Measurements from ENCODE around the gene CD109.
"Not testable (repeated sequence)": the region's sequence is repeated elsewhere in the genome, so short reads cannot be mapped to it uniquely, and the experiment has no call there.

Gene CD109

GRCh38 chr6:73797861-73798260 is 101.9 kb downstream of the CD109 start:
- FAIRE-seq, result no peak

- no peak for FAIRE-seq
Measured at GRCh38 chr6:73798592-73798991, 102.6 kb downstream of the CD109 start.

- no peak for FAIRE-seq
Measured at GRCh38 chr6:73800997-73801396, 105.0 kb downstream of the CD109 start.

DNA sequence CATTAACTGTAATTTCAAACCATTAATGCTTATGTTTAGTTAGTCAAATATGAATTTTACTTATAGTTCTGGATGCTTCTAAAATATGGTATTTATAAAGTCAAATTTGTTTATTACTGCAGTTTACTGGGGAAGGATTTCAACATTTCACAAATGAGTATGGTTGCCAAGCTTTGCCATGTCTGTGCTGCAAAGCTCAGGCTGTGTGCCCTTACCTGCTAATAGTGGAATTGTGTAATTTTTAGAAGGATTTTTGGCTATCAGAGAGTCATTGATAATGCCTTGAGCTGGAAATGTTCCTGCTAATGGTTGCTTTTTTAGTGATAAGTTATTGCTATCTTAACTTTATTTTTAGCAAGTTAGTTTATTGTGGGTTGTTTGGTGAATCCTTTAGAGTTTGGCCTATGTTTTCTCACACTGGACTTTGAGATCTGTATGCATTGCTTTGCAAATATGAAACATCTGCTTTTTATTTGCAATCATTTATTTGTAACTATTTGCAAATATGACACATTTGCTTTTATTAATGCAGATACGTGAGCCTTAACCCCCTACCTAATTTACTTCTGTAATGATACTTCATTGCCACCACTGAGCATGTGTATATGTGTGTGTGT is 105.8 kb downstream of the CD109 start:
- FAIRE-seq, result no peak

DNA sequence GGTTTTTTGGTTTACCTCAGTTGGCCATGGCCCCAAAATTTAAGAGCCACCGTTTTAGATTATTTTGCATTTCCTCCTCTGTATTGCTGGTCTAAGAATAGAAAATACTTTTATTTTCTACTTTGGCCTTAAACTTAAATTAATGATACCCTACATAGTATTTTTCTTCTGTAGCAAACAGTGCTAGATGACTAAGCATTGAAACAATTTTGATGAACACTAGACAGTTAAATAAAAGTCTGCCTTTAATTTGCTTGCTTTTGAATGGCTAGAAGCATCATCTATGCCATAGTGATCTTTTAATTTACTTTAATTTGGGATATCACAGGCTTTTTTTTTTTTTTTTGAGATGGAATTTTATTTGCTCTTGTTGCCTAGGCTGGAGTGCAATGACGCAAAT is 106.4 kb downstream of the CD109 start:
- FAIRE-seq, result no peak

GRCh38 chr6:73803562-73804241 is 107.7 kb downstream of the CD109 start:
- no peak for FAIRE-seq

DNA sequence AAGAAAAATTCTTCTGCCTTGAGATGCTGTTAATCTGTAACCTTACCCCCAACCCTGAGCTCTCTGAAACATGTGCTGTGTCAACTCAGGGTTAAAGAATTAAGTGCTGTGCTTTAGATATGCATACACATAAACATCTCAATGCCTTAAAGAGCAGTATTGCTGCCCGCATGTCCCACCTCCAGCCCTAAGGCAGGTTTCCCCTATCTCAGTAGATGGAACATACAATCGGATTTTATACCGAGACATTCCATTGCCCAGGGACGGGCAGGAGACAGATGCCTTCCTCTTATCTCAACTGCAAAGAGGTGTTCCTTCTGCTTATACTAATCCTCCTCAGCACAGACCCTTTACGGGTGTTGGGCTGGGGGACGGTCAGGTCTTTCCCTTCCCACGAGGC is 109.2 kb downstream of the CD109 start:
- not testable (repeated sequence) for FAIRE-seq

- FAIRE-seq, result not testable (repeated sequence)
Measured at GRCh38 chr6:73805982-73806381, 110.0 kb downstream of the CD109 start.

- FAIRE-seq, result no peak
Measured at GRCh38 chr6:73811706-73812105, 115.7 kb downstream of the CD109 start.

GRCh38 chr6:73817253-73817652 is 121.2 kb downstream of the CD109 start:
- FAIRE-seq, result no peak

- no peak for FAIRE-seq
Measured at GRCh38 chr6:73823046-73823735, 127.2 kb downstream of the CD109 start.

GRCh38 chr6:73823832-73824231 is 127.8 kb downstream of the CD109 start:
- FAIRE-seq, result no peak

DNA sequence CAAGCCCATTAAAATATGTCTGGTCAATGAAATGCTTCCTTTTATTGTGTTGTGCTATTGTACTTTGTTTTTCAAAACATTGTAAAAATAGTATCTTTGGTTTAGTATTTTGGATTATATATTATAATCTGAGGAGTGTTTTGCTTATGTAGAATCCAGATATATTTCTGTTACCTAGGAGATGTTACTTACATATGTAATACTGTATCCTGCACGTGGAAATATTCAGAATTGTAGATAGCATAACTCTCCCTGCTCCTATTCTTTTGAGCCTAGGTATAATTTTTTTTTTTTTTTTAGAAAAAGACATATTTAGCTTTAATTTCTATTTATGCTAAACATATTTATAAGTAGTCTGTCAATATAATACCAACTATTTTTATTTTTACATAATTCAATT is 130.6 kb downstream of the CD109 start:
- FAIRE-seq, result peak; percentile 49

DNA sequence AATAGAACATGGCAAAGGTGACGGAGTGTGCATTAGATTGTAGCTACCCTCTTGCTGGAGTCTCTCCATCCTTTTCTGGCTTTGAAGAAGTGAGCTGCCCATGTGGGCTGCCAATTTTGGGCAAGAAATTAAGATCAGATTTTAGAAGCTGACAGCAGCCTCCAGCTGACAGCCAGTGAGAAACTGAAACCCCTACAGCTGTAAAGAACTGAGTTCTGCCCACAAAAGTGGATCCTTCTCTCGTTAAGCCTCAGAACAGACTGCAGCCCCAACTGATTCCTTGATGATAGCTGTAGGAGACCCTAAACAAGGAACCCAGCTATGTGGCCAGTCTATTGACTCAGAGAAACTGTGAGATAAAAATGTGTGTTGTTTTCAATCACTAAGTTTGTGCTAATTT is 134.1 kb downstream of the CD109 start:
- no peak for FAIRE-seq

DNA sequence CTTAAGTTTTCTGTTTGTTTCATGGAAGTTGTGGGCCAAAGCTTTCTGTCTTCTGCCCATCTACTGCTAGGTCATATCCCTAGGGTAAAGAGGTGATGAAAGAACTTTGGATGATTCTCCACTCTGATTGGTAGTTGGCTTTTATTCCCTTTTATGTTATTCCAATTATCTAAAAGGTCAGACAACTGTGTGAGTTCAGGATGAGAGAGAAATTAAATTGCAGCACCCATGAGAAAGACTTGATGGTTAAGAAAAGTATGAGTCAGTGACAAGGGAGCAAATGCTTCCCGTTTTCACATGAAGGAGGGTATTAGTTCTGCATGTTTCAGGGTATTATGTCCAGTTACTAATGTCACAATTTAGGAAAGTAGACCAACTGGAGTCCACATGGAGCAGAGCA is 136.3 kb downstream of the CD109 start:
- FAIRE-seq, result no peak

DNA sequence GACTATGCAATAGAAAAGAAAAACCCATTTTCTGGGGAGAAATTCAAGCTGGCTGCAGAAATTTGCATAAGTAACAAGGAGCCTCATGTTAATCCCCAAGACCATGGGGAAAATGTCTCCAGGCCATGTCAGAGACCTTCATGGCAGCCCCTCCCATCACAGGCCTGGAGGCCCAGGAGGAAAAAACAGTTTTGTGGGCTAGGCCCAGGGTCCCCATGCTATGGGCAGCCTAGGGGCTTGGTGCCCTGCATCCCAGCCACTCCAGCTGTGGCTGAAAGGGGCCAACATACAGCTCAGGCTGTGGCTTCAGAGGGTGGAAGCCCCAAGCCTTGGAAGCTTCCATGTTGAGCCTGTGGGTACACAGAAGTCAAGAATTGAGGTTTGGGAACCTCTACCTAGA is 148.7 kb downstream of the CD109 start:
- FAIRE-seq, result not testable (repeated sequence)

DNA sequence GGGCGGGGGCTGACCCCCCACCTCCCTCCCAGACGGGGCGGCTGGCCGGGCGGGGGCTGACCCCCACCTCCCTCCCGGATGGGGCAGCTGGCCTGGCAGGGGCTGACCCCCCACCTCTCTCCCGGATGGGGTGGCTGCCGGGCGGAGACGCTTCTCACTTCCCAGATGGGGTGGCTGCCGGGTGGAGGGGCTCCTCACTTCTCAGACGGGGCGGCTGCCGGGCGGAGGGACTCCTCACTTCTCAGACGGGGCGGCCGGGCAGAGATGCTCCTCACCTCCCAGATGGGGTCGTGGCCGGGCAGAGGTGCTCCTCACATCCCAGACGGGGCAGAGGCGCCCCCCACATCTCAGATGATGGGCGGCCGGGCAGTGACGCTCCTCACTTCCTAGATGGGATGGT is 155.0 kb downstream of the CD109 start:
- not testable (repeated sequence) for FAIRE-seq

- FAIRE-seq, result peak; percentile 82
Measured at GRCh38 chr6:73854998-73855718, 159.2 kb downstream of the CD109 start.

DNA sequence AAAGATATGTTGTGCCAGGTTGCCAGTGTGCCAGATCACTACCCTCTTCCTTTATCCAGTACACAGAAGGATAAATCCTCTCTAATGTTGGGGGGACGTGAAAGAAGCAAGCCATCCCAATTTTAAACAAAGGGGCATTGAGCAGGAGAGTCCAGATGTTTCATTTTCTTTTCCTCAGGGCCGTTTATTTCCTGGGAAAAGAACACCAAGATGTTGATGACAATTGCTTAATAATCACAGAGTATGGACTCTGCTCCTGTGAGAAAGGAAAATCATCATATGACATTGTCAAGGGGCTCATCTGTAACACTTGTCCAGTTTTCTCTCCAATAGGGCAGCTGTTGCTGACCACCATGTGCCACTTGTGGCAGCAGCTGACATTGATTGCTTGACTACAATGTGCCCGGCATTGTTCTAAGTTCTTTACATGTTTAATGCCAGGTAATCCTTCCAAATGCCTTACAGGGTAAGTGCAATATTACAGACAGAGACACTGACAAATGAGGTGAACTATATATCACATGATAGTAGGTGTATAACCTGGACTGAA is 161.4 kb downstream of the CD109 start:
- FAIRE-seq, result no peak

GRCh38 chr6:73858376-73858775 is 162.4 kb downstream of the CD109 start:
- FAIRE-seq, result no peak

GRCh38 chr6:73860303-73860702 is 164.3 kb downstream of the CD109 start:
- no peak for FAIRE-seq

GRCh38 chr6:73866305-73866704 is 170.3 kb downstream of the CD109 start:
- no peak for FAIRE-seq

DNA sequence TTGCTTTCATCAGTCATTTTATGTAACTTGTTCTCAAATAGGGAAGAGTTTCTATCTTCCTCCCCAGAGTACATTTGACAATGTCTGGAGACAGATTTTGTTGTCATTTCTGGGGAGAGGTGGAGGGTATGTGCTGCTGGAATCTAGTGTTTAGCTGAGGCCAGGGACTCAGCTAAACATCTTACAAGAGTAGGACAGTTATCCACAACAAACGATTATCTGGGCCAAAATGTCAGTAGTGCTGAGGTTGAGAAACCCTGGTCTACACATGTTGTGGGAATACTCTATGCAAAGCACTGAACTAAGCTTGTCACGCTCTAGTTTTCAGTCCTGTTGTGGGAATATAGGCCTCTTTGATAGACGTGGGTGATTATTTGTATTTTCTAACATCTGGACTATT is 171.4 kb downstream of the CD109 start:
- no peak for FAIRE-seq
